ENCODE data around the gene ACE.

Gene ACE

GRCh38 chr17:63491413-63491812 lies 14.6 kb downstream of the ACE start:
- no peak for DNase-seq (ENCODE audit: low read depth)

DNA sequence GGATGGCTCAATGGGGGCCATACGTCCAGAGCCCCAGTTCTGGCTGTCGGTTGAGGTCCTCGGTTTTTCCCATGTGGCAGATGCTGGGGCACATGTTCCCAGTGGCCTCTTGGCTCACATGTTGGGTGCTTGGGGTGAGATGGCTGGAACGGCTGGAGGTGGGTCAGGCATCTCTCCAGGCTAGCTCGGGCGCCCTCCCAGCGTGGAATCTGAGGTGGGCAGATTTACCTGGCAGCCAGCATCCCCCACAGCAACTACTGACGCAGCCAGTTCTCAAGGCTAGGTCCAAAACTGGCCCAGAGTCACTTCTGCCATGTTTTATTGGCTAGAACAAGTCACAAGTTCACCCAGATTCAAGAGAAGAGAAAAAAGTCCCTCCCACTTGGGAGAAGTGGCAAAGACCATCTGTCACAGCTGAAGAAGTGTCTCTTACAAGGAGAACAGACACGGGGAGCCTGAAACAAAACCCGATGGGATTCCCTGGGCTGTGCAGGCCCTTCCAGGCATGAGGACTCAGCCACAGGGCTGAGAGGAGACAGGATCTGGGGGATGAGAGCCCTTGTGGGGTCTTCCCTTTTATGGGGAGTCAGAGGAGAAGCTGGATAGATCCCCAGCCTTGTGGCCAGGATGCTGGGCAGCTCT lies 15.2 kb downstream of the ACE start:
- DNase-seq (ENCODE audit: low read depth), result no peak

DNA sequence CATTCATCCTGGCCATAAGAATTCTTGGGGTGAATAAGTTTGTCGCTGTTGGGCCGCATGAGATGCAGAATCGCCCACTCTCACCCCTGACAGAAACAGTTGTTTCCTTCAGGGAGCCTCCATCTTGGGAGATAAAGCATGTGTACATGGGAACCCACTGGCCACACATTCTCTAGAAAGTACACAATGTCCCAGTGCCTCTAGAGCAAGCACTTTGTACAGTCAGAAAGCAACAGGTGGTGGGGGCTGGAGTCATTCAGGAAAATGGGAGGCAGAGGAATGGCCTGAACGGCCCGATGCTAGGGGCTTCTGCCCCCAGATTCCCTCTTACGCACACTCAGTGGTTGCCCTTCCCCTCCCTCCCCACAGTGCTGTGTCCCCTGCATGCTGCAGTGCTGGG lies 16.1 kb downstream of the ACE start:
- DNase-seq (ENCODE audit: low read depth), result no peak

DNA sequence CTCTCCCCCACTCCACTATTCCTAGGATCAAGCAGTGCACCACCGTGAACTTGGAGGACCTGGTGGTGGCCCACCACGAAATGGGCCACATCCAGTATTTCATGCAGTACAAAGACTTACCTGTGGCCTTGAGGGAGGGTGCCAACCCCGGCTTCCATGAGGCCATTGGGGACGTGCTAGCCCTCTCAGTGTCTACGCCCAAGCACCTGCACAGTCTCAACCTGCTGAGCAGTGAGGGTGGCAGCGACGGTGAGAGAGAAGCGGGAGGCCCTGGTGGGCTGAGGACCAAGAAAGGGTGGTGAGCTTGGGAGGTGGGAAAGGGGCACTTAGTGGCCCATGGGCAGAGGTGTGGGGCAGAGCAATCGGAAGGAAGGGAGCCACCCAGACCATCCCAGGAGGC lies 16.6 kb downstream of the ACE start:
- no peak for DNase-seq (ENCODE audit: low read depth)

DNA sequence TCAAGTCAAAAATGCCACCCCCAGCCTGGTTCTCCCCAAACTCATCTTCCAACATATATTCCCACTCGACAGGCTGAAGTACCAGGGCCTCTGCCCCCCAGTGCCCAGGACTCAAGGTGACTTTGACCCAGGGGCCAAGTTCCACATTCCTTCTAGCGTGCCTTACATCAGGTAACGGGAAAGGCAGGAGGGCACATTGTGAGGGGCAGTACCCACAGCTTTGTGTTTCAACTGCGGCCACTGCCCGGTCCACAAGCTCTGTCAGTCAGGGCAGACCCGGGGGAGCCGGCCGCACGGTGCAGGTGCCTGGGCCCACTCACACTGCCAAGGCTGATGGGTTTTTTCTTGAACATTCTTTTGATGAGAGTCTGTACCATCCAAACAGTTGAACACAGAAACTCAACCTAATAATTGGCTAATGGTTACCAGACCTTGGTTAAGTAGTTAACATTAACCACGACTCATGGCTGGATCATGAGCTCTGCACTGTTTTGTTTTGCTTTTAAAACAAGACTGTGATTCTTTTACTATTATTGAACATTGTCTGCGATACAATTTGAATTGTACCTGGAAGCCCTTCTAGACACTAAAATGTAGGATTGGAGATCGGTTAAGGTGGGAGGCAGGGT lies 17.6 kb downstream of the ACE start:
- DNase-seq (ENCODE audit: low read depth), result no peak

- DNase-seq (ENCODE audit: low read depth), result no peak
Observed at GRCh38 chr17:63495491-63495890, 18.6 kb downstream of the ACE start.

DNA sequence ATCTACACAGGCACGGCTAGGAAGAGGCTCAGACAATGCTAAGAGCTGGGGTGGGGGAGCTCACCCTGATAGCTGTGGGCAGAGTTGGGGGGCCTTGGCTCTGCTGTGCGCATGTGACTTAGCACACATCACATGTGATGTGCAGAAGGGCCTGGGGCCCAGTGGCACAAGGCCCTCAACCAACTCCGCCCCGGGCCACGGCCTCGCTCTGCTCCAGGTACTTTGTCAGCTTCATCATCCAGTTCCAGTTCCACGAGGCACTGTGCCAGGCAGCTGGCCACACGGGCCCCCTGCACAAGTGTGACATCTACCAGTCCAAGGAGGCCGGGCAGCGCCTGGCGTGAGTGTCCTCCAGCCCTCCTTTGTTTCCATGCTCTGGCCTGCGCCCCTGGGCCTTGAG lies 19.3 kb downstream of the ACE start:
- no peak for DNase-seq (ENCODE audit: low read depth)

DNA sequence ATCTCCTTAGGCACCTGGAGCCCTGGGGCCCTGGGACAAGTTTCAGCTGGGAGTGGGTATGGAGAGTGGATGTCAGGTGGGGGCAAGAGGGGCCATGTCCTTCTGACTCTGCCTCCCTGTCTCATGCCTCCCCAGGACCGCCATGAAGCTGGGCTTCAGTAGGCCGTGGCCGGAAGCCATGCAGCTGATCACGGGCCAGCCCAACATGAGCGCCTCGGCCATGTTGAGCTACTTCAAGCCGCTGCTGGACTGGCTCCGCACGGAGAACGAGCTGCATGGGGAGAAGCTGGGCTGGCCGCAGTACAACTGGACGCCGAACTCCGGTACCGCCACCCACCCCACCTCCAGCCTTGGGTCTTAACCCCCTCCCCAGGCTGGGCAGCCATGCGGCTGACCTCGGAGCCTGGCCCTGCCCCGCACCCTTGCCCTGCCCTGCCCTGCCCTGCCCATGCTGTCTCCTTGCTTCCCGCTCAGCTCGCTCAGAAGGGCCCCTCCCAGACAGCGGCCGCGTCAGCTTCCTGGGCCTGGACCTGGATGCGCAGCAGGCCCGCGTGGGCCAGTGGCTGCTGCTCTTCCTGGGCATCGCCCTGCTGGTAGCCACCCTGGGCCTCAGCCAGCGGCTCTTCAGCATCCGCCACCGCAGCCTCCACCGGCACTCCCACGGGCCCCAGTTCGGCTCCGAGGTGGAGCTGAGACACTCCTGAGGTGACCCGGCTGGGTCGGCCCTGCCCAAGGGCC lies 20.0 kb downstream of the ACE start:
- no peak for DNase-seq (ENCODE audit: low read depth)

GRCh38 chr17:63497708-63498483 lies 21.0 kb downstream of the ACE start:
- no peak for DNase-seq (ENCODE audit: low read depth)

DNA sequence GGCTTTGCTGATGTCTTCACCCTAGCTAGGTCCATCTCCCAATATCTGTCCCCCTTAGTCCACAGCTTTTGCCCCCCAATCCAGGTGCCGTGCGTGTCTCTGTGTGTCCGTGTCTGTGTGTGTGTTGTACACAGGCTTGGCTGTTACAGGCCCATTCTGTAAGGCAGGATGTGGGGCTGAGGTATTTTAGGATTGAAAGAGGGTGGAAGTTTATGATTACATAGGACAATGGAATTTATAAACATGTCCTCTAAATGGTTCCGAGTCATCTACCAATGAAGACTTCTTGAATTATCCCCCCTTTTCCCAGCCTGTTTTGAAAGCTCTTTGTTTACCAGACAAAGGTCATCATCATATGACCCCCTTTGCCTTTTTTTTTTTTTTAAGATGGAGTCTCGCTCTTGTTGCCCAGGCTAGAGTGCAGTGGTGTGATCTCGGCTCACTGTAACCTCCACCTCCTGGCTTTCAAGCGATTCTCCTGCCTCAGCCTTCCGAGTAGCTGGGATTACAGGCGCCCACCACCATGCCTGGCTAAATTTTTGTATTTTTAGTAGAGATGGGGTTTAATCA lies 21.9 kb downstream of the ACE start:
- DNase-seq (ENCODE audit: low read depth), result no peak

- no peak for DNase-seq (ENCODE audit: low read depth)
Observed at GRCh38 chr17:63500543-63501390, 23.9 kb downstream of the ACE start.

- no peak for DNase-seq (ENCODE audit: low read depth)
Observed at GRCh38 chr17:63503341-63503705, 26.5 kb downstream of the ACE start.

DNA sequence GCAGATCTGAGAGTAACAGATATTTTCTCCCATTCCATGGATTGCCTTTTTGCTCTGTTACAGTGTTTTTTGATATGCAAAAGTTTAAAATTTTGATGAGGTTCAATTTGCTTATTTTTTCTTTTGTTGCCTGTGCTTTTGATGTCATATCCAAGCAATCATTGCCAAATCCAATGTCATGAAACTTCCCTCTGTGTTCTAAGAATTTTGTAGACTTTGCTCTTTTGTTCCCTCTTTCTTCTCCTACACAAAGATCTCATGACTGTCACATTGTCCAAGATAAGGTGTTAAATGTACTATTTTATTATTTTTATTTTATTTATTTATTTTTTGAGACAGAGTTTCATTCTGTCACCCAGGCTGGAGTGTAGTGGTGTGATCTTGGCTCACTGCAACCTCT lies 27.4 kb downstream of the ACE start:
- DNase-seq (ENCODE audit: low read depth), result no peak

- no peak for DNase-seq (ENCODE audit: low read depth)
Observed at GRCh38 chr17:63505341-63505740, 28.5 kb downstream of the ACE start.

DNA sequence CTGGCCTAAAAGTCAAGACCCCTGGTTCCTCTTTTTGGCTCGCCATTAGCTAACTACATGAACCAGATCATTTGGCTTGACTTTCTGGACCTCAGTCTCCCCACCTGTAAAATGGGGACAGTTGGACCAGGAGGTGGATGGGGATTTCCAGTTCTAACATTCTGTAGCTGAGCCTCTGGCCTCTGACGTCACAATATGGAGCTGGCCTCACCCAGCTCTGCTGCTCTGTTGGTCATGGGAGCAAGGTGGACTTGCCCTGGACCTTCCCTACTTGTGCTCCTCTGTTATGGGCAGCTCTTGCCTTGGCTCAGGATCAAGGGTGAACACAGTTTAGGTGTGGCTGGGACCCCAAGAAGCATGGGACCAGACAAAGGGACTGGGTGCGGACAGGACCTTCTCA lies 29.8 kb downstream of the ACE start:
- no peak for DNase-seq (ENCODE audit: low read depth)

- no peak for DNase-seq (ENCODE audit: low read depth)
Observed at GRCh38 chr17:63511331-63511730, 34.5 kb downstream of the ACE start.

DNA sequence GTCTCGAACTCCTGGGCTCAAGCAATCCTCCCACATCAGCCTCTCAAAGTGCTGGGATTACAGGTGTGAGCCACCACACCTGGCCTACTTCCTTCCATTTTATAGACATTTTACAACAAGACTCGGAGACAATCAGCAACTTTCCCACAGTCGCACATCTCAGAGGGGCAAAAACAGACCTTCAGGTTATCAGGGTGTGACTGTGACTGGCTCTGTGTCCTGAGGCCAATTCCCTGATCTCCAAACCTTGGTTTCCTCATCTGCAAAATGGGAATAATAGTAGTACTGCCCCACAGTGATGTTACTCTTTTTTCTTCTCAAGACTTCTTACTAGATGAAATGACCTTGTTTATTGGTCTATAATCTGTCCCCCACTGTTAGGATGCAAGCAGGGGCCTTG lies 35.5 kb downstream of the ACE start:
- DNase-seq (ENCODE audit: low read depth), result no peak

DNA sequence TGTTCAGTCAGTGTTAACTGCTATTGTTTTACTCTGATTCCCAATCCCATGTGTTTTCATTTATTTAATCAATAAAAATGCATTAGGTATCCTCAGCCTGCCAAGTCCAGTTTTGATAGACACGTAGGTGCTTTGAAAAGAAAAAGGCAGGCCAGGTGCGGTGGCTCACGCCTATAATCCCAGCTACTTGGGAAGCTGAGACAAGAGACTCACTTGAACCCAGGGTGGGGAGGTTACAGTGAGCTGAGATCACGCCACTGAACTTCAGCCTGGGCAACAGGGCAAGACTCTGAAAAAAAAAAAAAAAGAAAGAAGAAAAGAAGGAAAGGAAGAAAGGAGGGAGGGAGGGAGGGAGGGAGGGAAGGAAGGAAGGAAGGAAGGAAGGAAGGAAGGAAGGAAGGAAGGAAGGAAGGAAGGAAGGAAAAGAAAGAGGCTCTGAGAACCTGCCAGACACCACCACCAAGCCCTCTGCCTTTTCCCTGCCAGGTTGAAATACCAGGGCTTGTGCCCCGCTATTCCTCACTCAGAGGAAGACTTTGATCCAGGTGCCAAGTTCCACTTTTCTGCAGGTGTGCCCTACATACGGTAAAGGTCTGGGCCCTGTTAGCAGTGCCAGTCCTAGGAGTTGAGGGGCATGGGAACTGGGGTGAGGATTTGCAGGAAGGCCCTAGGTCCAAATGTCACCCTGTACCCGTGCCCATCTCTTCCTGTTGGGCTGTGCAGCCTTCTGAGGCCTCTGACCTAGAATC lies 36.2 kb downstream of the ACE start:
- DNase-seq (ENCODE audit: low read depth), result no peak

GRCh38 chr17:63514477-63514876 lies 37.6 kb downstream of the ACE start:
- DNase-seq (ENCODE audit: low read depth), result no peak

GRCh38 chr17:63514974-63515373 lies 38.1 kb downstream of the ACE start:
- DNase-seq (ENCODE audit: low read depth), result no peak

- DNase-seq (ENCODE audit: low read depth), result no peak
Observed at GRCh38 chr17:63515426-63515825, 38.6 kb downstream of the ACE start.
